ENCODE results near the gene SIN3B.

The SIN3B gene

GRCh38 chr19:16859626-16860025 lies 30.4 kb downstream of the SIN3B start:
- Histone ChIP-seq H3K4me2 (ENCODE audit: low read length) (no peak overlapping the region), H3K27ac (ENCODE audit: low read depth, low read length) (no peak overlapping the region), H4K20me1 (ENCODE audit: control insufficient read depth, insufficient read depth, low read depth, low read length) (no peaks in the 10 kb centered on the region), H3K36me3 (ENCODE audit: control insufficient read depth, low read length) (peaks cover 32% of the 10 kb centered on the region), H3K9me3 (ENCODE audit: control insufficient read depth, insufficient read depth, low read length) (no peaks in the 10 kb centered on the region), H3K79me2 (ENCODE audit: control insufficient read depth, low read length) (no peaks in the 10 kb centered on the region), H3K4me3 (ENCODE audit: low read length) (no peak overlapping the region), H3K9me2 (replicated peaks; ENCODE audit: control insufficient read depth, low read length) (no peaks in the 10 kb centered on the region), H3K4me1 (ENCODE audit: control insufficient read depth, low read length) (0 out of 2 replicates have a peak, but pooled peaks cover 2% of the 10 kb centered on the region), H3K27me3 (ENCODE audit: control insufficient read depth, low read length) (no peaks in the 10 kb centered on the region), H3F3A (ENCODE audit: control insufficient read depth, insufficient read depth) (no peaks in the 10 kb centered on the region)
- TF ChIP-seq EZH2phosphoT487 (IDR thresholded peaks at IDR 0.05; ENCODE audit: borderline replicate concordance, low read length), result no peak
- no peak for TF ChIP-seq CTCF (IDR thresholded peaks at IDR 0.05; ENCODE audit: low read depth, low read length, poor library complexity, severe bottlenecking)

DNA sequence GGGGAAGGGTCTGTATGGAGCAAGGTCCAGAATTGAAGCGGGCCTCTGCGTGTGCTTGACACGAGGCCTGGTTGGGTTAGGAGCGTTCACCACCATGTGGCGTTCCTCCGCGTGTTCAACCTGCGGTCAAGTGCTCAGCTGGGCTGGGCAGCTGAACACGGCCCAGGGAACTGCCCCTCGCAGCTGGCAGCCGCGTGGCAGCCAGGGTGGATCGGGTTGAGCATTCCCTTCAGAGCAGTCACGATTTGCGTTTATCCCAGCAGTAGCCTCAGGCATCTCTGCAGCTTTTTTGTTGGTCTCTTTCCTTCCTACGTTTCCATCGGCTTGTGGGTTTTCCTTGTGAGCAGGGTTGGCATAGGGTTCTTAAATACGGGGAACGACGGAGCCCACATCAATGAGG lies 30.9 kb downstream of the SIN3B start:
- TF ChIP-seq CTCF (IDR thresholded peaks at IDR 0.05; ENCODE audit: low read depth, low read length, poor library complexity, severe bottlenecking), result no peak
- no peak for TF ChIP-seq EZH2phosphoT487 (IDR thresholded peaks at IDR 0.05; ENCODE audit: borderline replicate concordance, low read length)
- no peak overlapping the region for H3K4me2 ChIP-seq (ENCODE audit: low read length)
- H3K79me2 ChIP-seq (ENCODE audit: control insufficient read depth, low read length), result no peaks in the 10 kb centered on the region
- 0 out of 2 replicates have a peak, but pooled peaks cover 2% of the 10 kb centered on the region for H3K4me1 ChIP-seq (ENCODE audit: control insufficient read depth, low read length)
- H3K27ac ChIP-seq (ENCODE audit: low read depth, low read length), result no peak overlapping the region
- no peaks in the 10 kb centered on the region for H3K9me3 ChIP-seq (ENCODE audit: control insufficient read depth, insufficient read depth, low read length)
- H3K4me3 ChIP-seq (ENCODE audit: low read length), result no peak overlapping the region
- peaks cover 28% of the 10 kb centered on the region for H3K36me3 ChIP-seq (ENCODE audit: control insufficient read depth, low read length)
- no peaks in the 10 kb centered on the region for H3F3A ChIP-seq (ENCODE audit: control insufficient read depth, insufficient read depth)
- H3K27me3 ChIP-seq (ENCODE audit: control insufficient read depth, low read length), result no peaks in the 10 kb centered on the region
- H3K9me2 ChIP-seq (replicated peaks; ENCODE audit: control insufficient read depth, low read length), result no peaks in the 10 kb centered on the region
- H4K20me1 ChIP-seq (ENCODE audit: control insufficient read depth, insufficient read depth, low read depth, low read length), result no peaks in the 10 kb centered on the region

DNA sequence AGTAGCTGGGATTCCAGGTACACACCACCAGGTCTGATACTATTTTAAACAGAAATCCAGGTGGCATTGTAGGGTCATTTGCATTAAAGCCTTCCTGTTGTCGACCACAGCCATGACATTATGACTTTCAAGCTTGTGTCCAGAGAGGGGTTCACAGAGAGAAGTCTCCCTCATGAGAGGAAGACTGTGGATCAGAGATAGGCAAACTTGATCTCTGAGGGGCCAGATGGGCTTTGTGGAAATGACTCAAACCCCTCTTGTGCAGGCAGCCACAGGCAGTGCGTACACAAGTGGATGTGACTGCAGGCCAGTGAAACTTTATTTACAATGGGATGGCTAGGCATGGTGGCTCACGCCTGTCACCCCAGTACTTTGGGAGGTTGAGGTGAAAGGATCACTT lies 31.8 kb downstream of the SIN3B start:
- no peaks in the 10 kb centered on the region for H3F3A ChIP-seq (ENCODE audit: control insufficient read depth, insufficient read depth)
- no peak overlapping the region for H3K4me2 ChIP-seq (ENCODE audit: low read length)
- H3K27me3 ChIP-seq (ENCODE audit: control insufficient read depth, low read length), result no peaks in the 10 kb centered on the region
- TF ChIP-seq CTCF (IDR thresholded peaks at IDR 0.05; ENCODE audit: low read depth, low read length, poor library complexity, severe bottlenecking), result no peak
- no peak for TF ChIP-seq EZH2phosphoT487 (IDR thresholded peaks at IDR 0.05; ENCODE audit: borderline replicate concordance, low read length)
- 0 out of 2 replicates have a peak, but pooled peaks cover 2% of the 10 kb centered on the region for H3K4me1 ChIP-seq (ENCODE audit: control insufficient read depth, low read length)
- no peak overlapping the region for H3K4me3 ChIP-seq (ENCODE audit: low read length)
- peaks cover 36% of the 10 kb centered on the region for H3K36me3 ChIP-seq (ENCODE audit: control insufficient read depth, low read length)
- no peaks in the 10 kb centered on the region for H3K79me2 ChIP-seq (ENCODE audit: control insufficient read depth, low read length)
- H4K20me1 ChIP-seq (ENCODE audit: control insufficient read depth, insufficient read depth, low read depth, low read length), result no peaks in the 10 kb centered on the region
- no peaks in the 10 kb centered on the region for H3K9me2 ChIP-seq (replicated peaks; ENCODE audit: control insufficient read depth, low read length)
- H3K27ac ChIP-seq (ENCODE audit: low read depth, low read length), result no peak overlapping the region
- H3K9me3 ChIP-seq (ENCODE audit: control insufficient read depth, insufficient read depth, low read length), result no peaks in the 10 kb centered on the region
